OCI-LY3 (cell line): ENCODE results near the gene ELOVL2.

Source experiments
- CTCF ChIP-seq: fragments of 200-600, 300-600 bp; sonication (generic); IDR thresholded peaks from 2 replicates; pipeline ENCODE4 v1.5.1; 2014; ENCODE audit warnings: antibody characterized with exemption, low read length, low read depth
- EZH2phosphoT487 ChIP-seq: fragments of 200-600 bp; shearing (Covaris generic); IDR thresholded peaks from 2 replicates; pipeline ENCODE4 v1.6.1; 2018; ENCODE audit warnings: antibody characterized with exemption, mixed run types, low read depth

- TF ChIP-seq CTCF, result no peak
- TF ChIP-seq EZH2phosphoT487, result no peak
These were observed 18.0 kb upstream of the ELOVL2 start for GRCh38 chr6:11062083-11062482.
